Inflammatory macrophage treated with lipopolysaccharide for 1 hour (primary cell): ENCODE data around the gene CACNA1E.
A peak's percentile ranks its signal among the peaks of the same experiment; 100 is the strongest.
"Not testable (repeated sequence)": the region's sequence is repeated elsewhere in the genome, so short reads cannot be mapped to it uniquely, and the experiment has no call there.

ENCODE experiments used
- DNase-seq, 2 donors: peaks; one replicate each; pipeline ENCODE4 v3.0.0-alpha.2; 2020 to 2022

CACNA1E gene

GRCh38 chr1:181518152-181518551 is 34.8 kb downstream of the CACNA1E start:
- DNase-seq, result no peak

DNA sequence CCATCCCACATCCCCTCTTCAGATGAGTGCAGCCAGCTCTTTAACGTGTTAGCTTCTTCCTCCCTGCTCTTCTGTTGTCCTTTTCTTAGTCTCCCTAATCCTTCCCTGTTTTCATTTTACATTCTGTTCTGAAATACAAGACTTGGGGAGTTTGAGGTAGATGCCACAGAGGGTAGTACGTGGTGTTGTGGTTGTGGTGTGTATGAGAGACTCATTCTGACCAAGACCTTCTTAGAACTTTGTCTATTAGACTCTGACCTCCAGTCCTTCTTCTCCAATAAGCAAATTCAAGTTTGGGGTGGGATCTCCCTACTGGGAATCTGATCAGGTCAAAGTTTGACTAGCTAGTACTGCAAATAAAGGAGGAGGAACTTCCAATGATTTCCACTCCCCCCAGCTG is 39.5 kb downstream of the CACNA1E start:
- no peak for DNase-seq

DNA sequence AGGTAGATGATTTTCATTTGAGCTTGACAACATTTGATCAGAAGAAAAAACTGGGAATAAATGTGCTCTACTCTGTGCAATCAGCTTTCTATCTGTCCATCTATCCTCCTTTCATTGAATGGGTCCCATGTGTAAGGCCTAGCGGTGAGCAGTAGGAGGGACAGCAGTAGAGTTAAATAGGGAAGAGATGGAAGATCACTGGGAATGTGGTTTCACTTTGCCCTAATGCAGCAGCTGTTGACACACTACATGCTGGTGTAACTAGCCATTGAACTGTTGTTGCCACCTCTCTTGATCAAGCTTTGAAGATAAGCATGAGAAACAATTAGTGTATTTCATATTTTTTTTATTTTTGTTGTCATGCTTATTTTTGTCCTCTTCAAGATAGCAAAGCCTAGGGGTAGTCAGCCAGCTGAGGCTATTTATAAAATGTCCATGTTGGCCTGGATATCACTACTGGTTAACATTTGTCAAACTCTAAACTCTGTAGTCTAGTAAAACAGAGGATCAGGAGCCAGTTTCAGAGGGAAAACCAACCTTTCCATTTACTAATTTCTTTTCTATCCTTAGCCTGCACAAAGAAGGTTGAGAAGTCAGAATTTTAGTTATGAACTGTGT is 41.9 kb downstream of the CACNA1E start:
- DNase-seq, result no peak

- not testable (repeated sequence) for DNase-seq
Observed at GRCh38 chr1:181528241-181528640, 44.9 kb downstream of the CACNA1E start.

DNA sequence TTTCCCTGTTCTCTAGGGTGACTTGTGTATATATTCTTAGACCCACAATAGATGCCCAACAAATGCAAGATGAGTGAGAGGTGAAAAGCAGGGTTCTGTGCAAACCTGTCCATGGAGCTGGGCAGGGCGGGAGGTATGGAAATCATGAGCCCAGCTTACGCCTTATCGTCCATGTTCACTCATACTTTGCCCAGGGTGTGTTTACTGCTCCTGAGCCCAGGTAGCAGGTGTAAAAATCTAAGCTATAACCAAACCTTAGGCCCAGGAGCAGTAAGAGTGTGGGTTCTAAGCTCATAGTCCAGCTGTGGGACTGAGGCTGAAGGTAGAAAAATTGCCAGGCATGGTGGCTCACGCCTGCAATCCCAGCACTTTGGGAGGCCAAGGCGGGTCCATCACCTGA is 48.1 kb downstream of the CACNA1E start:
- DNase-seq, result no peak

DNA sequence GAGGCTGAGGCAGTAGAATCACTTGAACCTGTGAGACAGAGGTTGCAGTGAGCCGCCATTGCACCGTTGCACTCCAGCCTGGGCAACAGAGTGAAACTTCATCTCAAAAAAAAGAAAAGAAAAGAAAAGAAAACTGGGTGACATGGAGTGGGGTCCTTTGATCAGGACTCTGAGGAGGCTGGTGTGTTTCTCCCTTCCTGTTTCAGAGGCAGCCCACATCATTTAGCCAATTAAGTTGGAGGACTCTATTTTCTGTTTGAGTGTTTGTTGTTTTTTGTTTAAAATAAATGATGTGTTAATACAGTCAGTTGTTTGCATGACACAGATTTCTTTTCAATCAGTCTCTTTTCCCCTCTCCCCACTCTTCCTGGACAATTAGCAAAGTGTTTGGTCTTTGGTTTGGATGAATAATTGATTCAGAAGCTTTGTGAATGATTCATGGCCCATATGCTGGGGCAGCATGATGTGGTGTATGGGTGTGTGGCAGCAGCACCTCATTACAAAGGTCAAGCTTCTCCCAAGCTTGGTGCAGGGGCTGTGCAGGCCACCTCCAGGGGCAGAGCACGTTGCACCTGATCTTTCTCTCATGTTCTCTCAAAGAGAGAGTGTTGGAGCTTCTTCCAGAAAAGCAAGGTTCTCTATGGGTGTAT is 48.8 kb downstream of the CACNA1E start:
- DNase-seq, result no peak

DNA sequence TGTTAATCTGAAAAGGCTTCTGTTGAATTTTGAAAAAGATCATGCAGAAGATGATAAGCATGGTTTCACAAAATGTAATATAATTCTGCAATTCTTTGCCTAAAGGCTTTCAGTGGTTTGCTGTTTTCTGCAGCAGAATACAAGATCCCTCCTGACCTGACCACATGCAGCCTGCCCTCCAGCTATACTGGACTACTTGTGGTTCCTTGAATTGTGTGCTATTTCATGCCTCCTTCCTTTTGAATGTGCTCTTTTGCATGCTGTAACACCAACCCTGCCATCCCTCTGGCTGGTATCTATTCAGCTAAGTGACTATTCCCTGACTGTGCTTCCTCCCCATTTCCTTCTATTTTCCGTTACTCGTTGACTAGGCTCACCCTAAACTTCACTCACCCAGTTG is 55.5 kb downstream of the CACNA1E start:
- DNase-seq, result no peak

DNA sequence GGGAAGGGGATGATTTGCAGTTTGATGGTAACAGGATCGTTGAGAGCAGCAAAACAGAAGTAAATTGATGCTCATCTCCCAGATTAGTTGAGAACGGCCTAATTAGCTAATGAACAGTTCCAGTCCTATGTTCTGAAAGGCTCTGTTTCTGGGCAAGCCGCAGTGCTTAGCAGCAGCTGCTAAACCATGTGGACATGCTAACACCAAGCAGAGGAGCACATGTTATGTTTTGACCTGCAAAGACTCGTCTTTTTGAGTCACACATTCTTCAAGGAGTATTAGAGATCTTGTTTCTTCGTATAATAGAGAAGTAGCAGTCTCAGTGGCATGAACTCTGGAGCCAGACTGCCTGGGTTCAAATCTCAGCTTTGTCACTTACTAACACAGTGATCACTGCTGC is 58.1 kb downstream of the CACNA1E start:
- DNase-seq, result no peak

DNA sequence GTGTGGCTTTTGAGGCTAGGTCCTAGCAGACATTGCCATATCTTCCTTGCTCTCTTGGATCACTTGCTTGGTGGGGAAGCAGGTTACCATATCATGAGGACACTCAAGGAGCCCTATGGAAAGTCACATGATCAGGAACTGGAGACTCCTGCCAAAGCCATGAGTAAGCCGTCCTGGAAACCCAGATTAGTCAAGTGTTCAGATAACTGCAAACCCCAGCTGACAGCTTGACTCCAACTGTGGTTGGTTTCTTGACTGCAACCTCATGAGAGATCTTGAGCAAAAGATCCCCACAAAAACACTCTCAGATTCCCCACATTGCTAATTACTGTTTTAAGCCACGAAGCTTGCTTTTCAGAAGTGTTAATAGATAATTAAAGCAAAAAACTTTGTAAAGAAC is 58.6 kb downstream of the CACNA1E start:
- DNase-seq, result no peak

DNA sequence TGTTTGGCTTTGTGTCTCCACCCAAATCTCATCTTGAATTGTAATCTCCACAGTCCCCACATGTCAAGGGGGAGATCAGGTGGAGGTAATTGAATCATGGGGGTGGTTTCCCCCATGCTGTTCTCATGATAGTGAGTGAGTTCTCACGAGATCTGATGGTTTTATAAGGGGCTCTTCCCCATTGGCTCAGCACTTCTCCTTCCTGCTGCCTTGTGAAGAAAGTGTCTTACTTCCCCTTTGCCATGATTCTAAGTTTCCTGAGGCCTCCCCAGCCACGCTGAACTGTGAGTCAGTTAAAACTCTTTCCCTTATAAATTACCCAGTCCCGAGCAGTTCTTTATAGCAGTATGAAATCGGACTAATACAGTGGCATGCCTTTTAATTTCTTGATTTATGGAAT is 59.1 kb downstream of the CACNA1E start:
- peak; percentile 1 to 3 for DNase-seq

DNA sequence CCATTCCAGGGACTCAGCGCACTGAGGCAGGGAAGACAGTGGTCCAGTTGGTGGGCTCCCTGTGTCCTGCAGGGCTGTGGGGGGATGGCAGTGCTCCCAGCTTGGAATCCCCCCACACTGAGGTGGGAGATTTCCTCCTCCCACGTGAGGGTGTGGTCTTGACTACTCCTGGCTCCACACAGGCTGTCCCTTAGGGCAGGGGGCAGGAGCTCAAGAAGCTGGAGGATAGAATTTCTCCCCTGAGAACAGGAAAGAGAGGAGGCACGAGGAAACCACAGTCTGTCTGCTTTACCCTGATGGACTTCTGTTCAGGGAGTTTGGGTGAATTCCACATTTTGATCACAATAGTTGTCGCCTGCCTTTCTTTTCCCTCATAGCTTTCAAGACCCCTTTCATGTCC is 62.1 kb downstream of the CACNA1E start:
- DNase-seq, result no peak

DNA sequence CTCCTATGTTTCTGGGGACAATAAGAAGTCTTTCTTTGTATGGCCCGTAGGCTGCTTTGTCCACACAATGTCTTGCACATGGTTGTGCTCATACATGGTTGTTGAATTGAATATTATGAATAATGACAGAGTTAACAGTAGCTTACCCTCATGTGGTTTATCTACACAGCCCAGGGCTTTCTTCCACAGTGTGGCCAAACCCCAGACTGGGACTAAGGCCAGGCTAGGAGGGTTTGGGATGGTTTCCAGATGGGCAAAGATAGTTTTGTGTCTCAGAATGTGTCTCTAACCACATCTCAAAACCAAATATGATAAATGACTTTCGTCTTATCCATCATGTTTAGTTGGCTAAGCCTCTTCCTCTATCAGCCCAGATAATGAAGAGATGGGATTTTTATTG is 65.2 kb downstream of the CACNA1E start:
- DNase-seq, result no peak

DNA sequence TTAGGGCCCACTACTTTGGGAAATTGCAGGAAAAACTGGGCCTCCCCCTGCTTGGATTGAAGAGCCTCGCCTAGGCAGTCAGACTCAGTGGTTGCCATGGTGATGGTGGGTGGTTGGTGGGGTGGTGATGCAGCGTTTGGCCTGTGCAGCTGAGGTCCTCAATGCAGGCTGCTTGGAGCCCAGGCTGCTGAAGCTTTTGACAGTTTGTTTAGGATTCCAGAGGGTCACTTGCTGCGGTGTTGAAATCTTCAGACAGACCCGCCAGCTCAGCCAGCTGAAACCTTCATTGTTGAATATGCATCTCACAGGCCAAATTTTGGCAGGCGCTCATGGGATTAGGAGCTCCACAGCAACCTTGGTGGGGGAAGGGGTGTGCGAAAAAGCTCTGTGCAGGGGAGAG is 67.9 kb downstream of the CACNA1E start:
- DNase-seq, result no peak

DNA sequence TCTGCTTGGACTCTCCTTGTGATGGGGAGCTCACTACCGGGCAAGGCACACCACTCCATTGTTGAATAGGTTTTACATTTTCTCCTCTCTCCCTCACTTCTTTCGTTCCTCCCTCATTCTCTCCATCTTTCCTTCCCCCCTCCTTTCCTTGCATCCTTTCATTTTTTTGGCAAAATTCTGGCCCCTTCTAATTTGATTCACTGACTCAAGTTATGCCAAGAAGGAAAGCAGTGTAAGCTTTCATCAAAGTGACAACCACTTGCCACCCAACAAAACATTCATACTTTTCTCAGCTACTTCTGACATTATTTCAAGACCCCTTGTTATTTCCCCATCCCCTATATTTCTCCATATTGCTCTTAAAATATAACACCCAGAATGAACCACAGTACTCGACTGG is 68.4 kb downstream of the CACNA1E start:
- DNase-seq, result no peak

DNA sequence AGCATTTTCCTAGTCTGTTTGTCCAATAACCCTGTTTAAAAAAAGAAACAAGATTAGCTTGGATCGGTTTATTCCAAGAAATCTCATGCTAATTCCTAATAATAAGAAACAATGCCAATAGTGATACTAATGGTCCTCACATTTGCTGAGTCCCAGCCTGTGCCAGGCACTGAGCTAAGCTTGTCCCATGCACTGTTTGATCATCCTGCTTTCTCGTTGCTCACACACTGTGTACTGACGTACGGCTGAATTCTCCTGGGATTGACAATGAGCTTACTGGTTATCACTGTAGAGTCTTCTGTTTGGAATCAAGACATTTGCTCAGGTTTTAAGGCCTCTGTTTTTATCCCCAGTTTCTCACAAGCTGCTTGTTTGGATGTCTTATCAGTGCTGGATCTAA is 71.1 kb downstream of the CACNA1E start:
- DNase-seq, result no peak

DNA sequence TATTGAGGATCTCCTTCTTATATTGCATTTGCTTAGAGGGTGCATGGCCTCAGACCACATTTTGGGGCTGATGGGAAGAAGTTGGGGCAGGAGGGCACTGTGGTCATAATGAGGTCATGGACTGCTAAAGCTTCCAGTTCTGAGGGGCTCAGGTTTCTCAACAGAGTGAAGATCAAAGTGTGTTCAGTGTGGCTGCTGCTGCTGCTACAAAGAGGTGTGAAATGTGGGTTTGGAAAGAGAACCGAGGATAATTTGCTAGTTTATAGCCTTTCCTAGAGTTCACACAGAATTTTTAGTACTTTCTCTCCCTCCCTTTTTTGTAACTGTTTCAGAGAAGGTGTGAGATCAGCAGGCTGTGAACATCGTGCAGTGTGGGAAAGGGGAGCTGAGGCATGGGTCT is 73.3 kb downstream of the CACNA1E start:
- DNase-seq, result no peak

DNA sequence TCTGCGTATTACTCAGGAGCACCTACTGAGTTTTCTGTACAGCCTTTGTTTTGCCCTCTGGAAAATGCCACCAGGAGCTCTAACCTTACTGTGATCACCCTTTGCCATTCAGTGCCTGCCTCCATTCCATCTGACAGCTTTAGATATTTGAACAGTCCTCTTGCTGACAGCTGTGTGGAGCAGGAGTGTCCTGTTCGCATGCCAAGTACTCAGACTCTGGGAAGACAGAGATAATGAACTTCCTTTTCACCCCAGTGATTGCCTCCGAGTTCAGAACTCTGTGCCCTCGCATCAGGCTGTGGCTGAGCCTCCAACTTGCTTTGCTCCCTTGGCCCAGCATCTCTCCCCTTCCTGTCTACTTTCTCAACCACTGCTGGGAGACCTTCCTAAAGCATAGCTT is 74.0 kb downstream of the CACNA1E start:
- DNase-seq, result no peak

DNA sequence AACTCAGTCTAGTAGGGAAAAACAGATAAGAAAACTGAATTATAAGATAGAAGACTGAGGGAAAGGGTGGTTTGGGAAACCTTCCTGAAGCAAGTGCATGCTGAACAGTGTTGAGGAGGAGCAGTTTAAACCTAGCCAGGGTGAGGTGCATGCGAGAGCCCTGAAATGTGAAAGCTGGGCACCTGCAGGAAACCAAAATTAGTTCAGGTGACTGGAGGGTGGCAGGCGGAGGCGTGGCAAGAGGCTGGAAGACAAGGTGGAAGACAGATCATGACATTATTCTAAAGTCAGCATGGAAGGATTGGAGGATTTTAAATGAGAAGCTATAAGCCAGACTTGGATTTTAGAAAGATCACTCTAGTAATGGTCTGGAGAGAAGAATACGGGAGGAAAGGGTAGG is 75.1 kb downstream of the CACNA1E start:
- no peak for DNase-seq

DNA sequence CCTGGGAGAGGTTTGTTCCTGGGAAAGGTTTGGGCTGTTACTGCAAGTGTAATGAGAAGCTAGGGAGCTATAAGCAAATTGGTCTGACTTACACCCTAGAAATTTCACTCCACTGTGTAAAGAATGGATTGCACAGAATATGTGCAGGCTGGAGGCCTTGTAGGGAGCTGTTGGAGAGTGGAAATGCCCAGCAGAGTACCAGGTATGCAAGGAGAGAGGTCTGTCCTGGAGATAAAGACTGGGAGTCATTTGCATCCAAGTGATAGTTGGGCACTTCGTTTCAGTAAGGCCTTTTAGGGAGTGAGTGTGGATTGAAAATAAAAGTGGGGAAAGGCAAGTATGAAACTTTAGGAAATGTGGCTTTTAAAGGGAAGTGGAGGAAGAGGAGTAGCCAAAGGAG is 75.8 kb downstream of the CACNA1E start:
- no peak for DNase-seq

- no peak for DNase-seq
Observed at GRCh38 chr1:181562395-181562794, 79.1 kb downstream of the CACNA1E start.

DNA sequence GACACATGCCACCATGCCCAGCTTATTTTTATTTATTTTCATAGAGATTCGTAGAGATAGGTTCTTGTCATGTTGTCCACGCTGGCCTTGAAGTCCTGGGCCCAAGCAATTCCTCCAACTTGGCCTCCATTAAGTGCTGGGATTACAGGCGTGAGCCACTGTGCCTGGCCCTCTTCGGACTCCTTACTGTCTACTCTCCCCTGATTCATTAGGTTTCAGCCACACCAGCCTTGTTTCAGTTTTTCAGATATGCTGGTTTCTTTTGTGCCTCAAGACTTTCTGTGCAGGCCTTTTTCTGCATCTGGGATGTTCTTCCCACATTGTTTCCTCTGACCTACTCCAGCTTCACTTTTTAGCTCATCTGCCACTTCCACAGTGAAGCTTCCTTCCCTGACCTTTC is 85.4 kb downstream of the CACNA1E start:
- DNase-seq, result no peak

GRCh38 chr1:181577475-181577874 is 94.2 kb downstream of the CACNA1E start:
- DNase-seq, result no peak

GRCh38 chr1:181583598-181583997 is 100.3 kb downstream of the CACNA1E start:
- DNase-seq, result no peak

GRCh38 chr1:181587870-181588438 is 104.6 kb downstream of the CACNA1E start:
- no peak for DNase-seq

DNA sequence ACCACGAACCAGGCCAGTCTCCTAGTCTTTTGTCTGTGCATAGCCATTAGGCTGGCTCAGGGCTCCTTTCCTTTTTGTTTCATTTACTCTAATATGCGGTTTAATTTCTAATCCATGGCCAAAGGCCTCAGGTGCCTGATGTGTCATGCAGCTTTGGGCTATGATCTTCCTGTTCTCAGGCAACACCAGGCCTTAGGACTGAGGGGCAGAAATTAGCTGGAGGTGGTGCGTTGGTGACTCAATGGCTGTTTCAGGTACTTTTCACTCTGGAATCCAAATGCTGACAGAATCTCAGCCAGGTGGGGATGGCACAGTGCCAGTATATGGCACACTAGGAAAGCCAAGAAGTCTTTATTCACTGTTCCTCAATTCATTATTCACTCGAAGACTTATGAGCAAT is 105.3 kb downstream of the CACNA1E start:
- no peak for DNase-seq
